Hepatocyte (in vitro differentiated cells): Measurements from ENCODE around the gene IKBKG. TPM values are rescaled to one million over a fixed set of nuclear protein-coding genes. Genes with fewer than 3 reads are reported as not detected.

Experiments
- DNase-seq: peaks from one replicate; pipeline ENCODE4 v3.0.0-alpha.2; 2016; ENCODE audit warnings: low spot score
- H2AFZ ChIP-seq: fragments of 200-600 bp; sonication (generic); 2 replicates; pipeline ENCODE4 v1.6.0; 2016; ENCODE audit warnings: antibody characterized with exemption, mild to moderate bottlenecking
- H3K27ac ChIP-seq: fragments of 200-600 bp; sonication (generic); 2 replicates; pipeline ENCODE4 v1.5.1; 2016; ENCODE audit warnings: mild to moderate bottlenecking
- H3K27me3 ChIP-seq: fragments of 200-600 bp; sonication (generic); 2 replicates; pipeline ENCODE4 v1.6.1; 2016
- H3K36me3 ChIP-seq: fragments of 200-600 bp; sonication (generic); replicated peaks from 2 replicates; pipeline ENCODE4 v1.5.1; 2016; ENCODE audit warnings: low read depth; ENCODE audit not compliant: insufficient read depth
- H3K4me1 ChIP-seq: fragments of 200-600 bp; sonication (generic); 2 replicates; pipeline ENCODE4 v1.5.1; 2016; ENCODE audit warnings: mild to moderate bottlenecking, moderate library complexity; ENCODE audit not compliant: insufficient read depth
- H3K4me2 ChIP-seq: fragments of 200-600 bp; sonication (generic); 2 replicates; pipeline ENCODE4 v1.6.0; 2016
- H3K4me3 ChIP-seq: fragments of 200-600 bp; sonication (generic); 2 replicates; pipeline ENCODE4 v1.5.1; 2016; ENCODE audit warnings: mild to moderate bottlenecking
- H3K79me2 ChIP-seq: fragments of 200-600 bp; sonication (generic); 2 replicates; pipeline ENCODE4 v1.6.0; 2017; ENCODE audit warnings: mild to moderate bottlenecking
- H3K9me2 ChIP-seq: fragments of 200-600 bp; sonication (generic); replicated peaks from 2 replicates; pipeline ENCODE4 v1.6.0; 2017; ENCODE audit warnings: mild to moderate bottlenecking; ENCODE audit not compliant: insufficient read depth
- H3K9me3 ChIP-seq: fragments of 200-600 bp; sonication (generic); 2 replicates; pipeline ENCODE4 v1.5.1; 2016; ENCODE audit warnings: low read depth, mild to moderate bottlenecking
- H4K20me1 ChIP-seq: fragments of 200-600 bp; sonication (generic); 2 replicates; pipeline ENCODE4 v1.6.0; 2016; ENCODE audit warnings: mild to moderate bottlenecking; ENCODE audit not compliant: insufficient read depth, poor library complexity, severe bottlenecking
- EZH2 ChIP-seq: fragments of 200-600 bp; sonication (generic); IDR thresholded peaks from 2 replicates; pipeline ENCODE4 v1.6.1; 2016; ENCODE audit warnings: antibody characterized with exemption, mild to moderate bottlenecking, borderline replicate concordance
- EZH2phosphoT487 ChIP-seq: fragments of 200-600 bp; sonication (generic); IDR thresholded peaks from one replicate; pipeline ENCODE4 v1.6.1; 2018; ENCODE audit warnings: antibody characterized with exemption, mild to moderate bottlenecking, low read depth, moderate library complexity; ENCODE audit not compliant: unreplicated experiment, severe bottlenecking
- WGBS: methylation state at CpG from one replicate; pipeline ENCODE4 v1.1.6; 2016; ENCODE audit warnings: low lambda C conversion rate; ENCODE audit errors: missing lambda C conversion rate; 5-methylcytosine and 5-hydroxymethylcytosine counted together
- polyA plus RNA-seq: library from polyadenylated mRNA; unstranded; fragments of >200 nt; fragmentation: Nextera tagmentation; extraction: Ambion mirVana; gene quantifications from 2 replicates; pipeline ENCODE4 v1.2.1, GENCODE V29; 2016
- total RNA-seq: library from RNA; depleted of rRNA; stranded (reverse); fragments of >200 nt; gene quantifications from 2 replicates; pipeline ENCODE4 v1.2.3, GENCODE V29; 2014
- TF ChIP-seq, protein P1 (sequence below): fragments of 200-600 bp; sonication (generic); IDR thresholded peaks from 2 replicates; pipeline ENCODE4 v1.5.1; 2016; ENCODE audit warnings: antibody characterized with exemption, mild to moderate bottlenecking; ENCODE audit not compliant: poor library complexity

The IKBKG gene
- total and polyA plus RNA-seq, 2 experiments from 2014 or later: 19.7 to 30.7 TPM

DNA sequence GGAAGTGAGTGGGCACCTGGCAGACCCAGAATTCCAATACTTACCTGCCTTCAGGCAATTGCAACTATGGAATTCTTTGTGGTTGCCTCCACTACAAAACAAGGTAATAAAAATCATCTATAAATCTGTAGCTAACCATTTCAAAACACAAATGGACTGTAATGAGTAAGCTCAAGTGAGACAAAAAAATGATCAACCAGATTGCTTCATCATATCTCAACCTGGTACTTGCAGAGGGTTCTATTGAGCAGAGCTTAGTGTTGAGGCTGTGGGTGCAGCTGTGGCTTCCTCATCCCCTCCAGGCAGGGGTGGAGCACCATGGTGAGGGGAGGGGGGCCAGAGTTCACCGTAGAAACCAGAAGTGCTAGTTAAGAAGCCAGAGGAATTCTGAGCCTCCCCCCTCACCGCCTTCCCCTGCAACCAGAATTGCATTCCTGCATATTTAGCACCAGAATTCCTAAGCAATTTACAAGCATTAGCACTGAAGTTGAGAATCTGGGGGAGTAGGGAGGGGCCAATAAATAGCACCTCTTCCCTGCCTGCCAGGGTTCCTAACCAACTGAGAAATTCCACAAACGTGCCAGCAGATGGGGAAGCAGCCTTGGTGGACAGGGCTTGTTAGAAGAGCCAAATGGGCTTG is 49.0 kb downstream of the IKBKG start:
- Histone ChIP-seq H3K27ac (no peak overlapping the region), H3K4me1 (no peaks in the 10 kb centered on the region), H3K36me3 (no peaks in the 10 kb centered on the region), H3K27me3 (no peaks in the 10 kb centered on the region), H3K4me3 (no peak overlapping the region), H3K9me3 (no peaks in the 10 kb centered on the region), H3K4me2 (no peak overlapping the region), H4K20me1 (no peaks in the 10 kb centered on the region), H3K79me2 (no peaks in the 10 kb centered on the region), H3K9me2 (no peaks in the 10 kb centered on the region), H2AFZ (no peak overlapping the region)
- 14% methylated on average over 3 of the region's 3 CpGs for WGBS
- DNase-seq: no peak
- no peak for TF ChIP-seq EZH2phosphoT487
- TF ChIP-seq EZH2: no peak
- TF ChIP-seq, protein P1, sequence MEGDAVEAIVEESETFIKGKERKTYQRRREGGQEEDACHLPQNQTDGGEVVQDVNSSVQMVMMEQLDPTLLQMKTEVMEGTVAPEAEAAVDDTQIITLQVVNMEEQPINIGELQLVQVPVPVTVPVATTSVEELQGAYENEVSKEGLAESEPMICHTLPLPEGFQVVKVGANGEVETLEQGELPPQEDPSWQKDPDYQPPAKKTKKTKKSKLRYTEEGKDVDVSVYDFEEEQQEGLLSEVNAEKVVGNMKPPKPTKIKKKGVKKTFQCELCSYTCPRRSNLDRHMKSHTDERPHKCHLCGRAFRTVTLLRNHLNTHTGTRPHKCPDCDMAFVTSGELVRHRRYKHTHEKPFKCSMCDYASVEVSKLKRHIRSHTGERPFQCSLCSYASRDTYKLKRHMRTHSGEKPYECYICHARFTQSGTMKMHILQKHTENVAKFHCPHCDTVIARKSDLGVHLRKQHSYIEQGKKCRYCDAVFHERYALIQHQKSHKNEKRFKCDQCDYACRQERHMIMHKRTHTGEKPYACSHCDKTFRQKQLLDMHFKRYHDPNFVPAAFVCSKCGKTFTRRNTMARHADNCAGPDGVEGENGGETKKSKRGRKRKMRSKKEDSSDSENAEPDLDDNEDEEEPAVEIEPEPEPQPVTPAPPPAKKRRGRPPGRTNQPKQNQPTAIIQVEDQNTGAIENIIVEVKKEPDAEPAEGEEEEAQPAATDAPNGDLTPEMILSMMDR: no peak

DNA sequence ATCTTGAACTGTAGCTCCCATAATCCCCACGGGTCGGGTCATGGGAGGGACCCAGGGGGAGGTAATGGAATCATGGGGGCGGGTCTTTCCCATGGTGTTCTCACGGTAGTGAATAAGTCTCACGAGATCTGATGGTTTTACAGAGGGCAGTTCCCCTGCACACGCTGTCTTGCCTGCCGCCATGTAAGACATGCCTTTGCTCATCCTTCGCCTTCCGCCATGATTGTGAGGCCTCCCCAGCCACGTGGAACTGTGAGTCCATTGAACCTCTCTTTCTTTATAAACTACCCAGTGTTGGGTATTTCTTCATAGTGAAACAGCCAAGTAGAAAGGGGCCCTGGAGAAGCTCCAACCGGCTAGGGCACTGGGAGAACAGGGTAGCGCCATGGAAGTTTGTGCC is 49.8 kb downstream of the IKBKG start:
- H2AFZ ChIP-seq: no peak overlapping the region
- no peak overlapping the region for H3K4me2 ChIP-seq
- H3K27ac ChIP-seq: no peak overlapping the region
- H3K9me2 ChIP-seq: no peaks in the 10 kb centered on the region
- DNase-seq: no peak
- H3K4me1 ChIP-seq: no peaks in the 10 kb centered on the region
- no peak overlapping the region for H3K4me3 ChIP-seq
- 87% methylated on average over 12 of the region's 12 CpGs for WGBS
- no peaks in the 10 kb centered on the region for H4K20me1 ChIP-seq
- no peaks in the 10 kb centered on the region for H3K36me3 ChIP-seq
- TF ChIP-seq, protein P1: no peak
- TF ChIP-seq EZH2phosphoT487 (no peak), EZH2 (no peak)
- no peaks in the 10 kb centered on the region for H3K9me3 ChIP-seq
- H3K27me3 ChIP-seq: no peaks in the 10 kb centered on the region
- no peaks in the 10 kb centered on the region for H3K79me2 ChIP-seq

DNA sequence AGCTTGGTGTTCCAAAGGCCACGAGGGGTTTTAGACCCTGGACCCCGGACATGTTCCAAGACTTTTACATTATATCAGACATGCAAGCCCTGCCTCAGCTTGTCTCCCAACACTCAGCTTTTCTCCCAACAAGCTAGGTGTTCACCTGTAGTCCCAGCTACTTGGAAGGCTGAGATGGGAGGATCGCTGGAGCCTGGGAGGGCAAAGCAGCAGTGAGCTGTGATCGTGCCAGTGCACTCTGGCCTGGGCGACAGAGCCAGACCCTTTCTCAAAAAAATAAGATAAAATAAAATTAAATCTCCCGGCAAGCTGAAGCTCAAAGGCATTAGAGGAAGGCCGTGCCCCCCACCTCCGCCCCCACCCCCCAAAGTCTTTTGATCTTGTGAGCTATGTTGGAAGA is 51.2 kb downstream of the IKBKG start:
- Histone ChIP-seq H3K4me1 (no peaks in the 10 kb centered on the region), H3K9me3 (no peaks in the 10 kb centered on the region), H3K36me3 (no peaks in the 10 kb centered on the region), H3K79me2 (no peaks in the 10 kb centered on the region), H3K4me2 (no peak overlapping the region), H2AFZ (no peak overlapping the region), H3K9me2 (no peaks in the 10 kb centered on the region), H3K27me3 (no peaks in the 10 kb centered on the region), H4K20me1 (no peaks in the 10 kb centered on the region), H3K27ac (no peak overlapping the region), H3K4me3 (no peak overlapping the region)
- TF ChIP-seq EZH2phosphoT487 (no peak), EZH2 (no peak)
- TF ChIP-seq, protein P1: no peak
- DNase-seq: no peak
- 84% methylated on average over 6 of the region's 8 CpGs for WGBS

DNA sequence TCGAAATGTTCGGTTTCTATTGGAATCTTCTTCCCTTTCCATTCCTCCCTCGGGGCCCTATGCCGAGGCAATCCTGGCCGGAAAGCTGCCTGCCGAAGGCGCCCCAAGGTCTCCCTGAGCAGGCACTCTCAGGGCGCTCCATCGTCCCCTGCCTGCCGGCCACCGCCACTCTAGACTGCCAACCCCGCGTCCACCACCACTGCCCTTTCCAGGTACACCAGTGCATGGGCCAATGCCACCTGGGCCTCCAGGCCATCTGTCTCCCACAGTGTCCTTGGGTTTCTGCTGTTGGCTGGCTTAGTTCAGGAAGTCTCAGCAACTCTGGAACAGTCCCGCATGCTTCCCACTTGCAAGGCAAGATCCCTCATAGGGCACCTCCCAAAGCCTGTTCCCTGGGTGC is 52.1 kb downstream of the IKBKG start:
- TF ChIP-seq EZH2: no peak
- TF ChIP-seq, protein P1: no peak
- no peak for TF ChIP-seq EZH2phosphoT487
- H2AFZ ChIP-seq: no peak overlapping the region
- no peaks in the 10 kb centered on the region for H3K79me2 ChIP-seq
- 92% methylated on average over 14 of the region's 14 CpGs for WGBS
- no peaks in the 10 kb centered on the region for H3K9me2 ChIP-seq
- H3K36me3 ChIP-seq: no peaks in the 10 kb centered on the region
- no peaks in the 10 kb centered on the region for H4K20me1 ChIP-seq
- no peak overlapping the region for H3K27ac ChIP-seq
- H3K4me2 ChIP-seq: no peak overlapping the region
- H3K4me3 ChIP-seq: no peak overlapping the region
- no peaks in the 10 kb centered on the region for H3K27me3 ChIP-seq
- H3K9me3 ChIP-seq: no peaks in the 10 kb centered on the region
- no peaks in the 10 kb centered on the region for H3K4me1 ChIP-seq
- DNase-seq: no peak
